GM12878 (cell line): ENCODE data around the gene HGS. TPM values are rescaled to one million over a fixed set of nuclear protein-coding genes. Genes with fewer than 3 reads are reported as not detected.

Experiments
- ATAC-seq: fragments of 200-7000 bp; cut with Tn5 transposase; 3 replicates; pipeline ENCODE4 v1.9.1; 2020; ENCODE audit warnings: mild to moderate bottlenecking, moderate library complexity
- BruUV-seq: library from RNA; stranded (reverse); fragments of 400-500 nt; replicated peaks from 2 replicates; lab custom pipeline; 2021; lab: Mats Ljungman, UMichigan
- CTCF ChIA-PET: fragments of 300-600 bp; sonication (Branson Sonifier 250); formaldehyde crosslinking; extraction: SDS; loops from one replicate; lab custom pipeline; 2021; ENCODE audit warnings: inconsistent platforms; lab: Yijun Ruan, JAX
- POLR2A ChIA-PET: fragments of 350-600 bp; formaldehyde crosslinking; extraction: SDS; loops from one replicate; lab custom pipeline; 2021; ENCODE audit warnings: inconsistent platforms; lab: Charles Lee
- RAD21 ChIA-PET: fragments of 300-600 bp; sonication (Branson Sonifier 250); formaldehyde crosslinking; loops from one replicate; lab custom pipeline; 2023; ENCODE audit warnings: antibody characterized with exemption; ENCODE audit not compliant: unreplicated experiment; lab: Charles Lee
- SMC1A ChIA-PET: fragments of 300-600 bp; sonication (Branson Sonifier 250); formaldehyde crosslinking; loops from one replicate; lab custom pipeline; 2023; ENCODE audit not compliant: unreplicated experiment, uncharacterized antibody; lab: Charles Lee
- DNase-seq: peaks from one replicate; pipeline ENCODE4 v3.0.0-alpha.2; 2011; ENCODE audit warnings: low read depth, low spot score
- FAIRE-seq: peaks from 3 replicates; lab custom pipeline; 2011; peaks lifted over from hg19 to GRCh38; lab: Jason Lieb, UNC
- H2AFZ ChIP-seq: 2 replicates; pipeline ENCODE4 v1.6.0; 2011; ENCODE audit warnings: low read depth, low read length, control low read depth; ENCODE audit not compliant: control insufficient read depth
- H3K27ac ChIP-seq: 2 replicates; pipeline ENCODE4 v1.5.1; 2011; ENCODE audit warnings: control low read depth; ENCODE audit not compliant: control insufficient read depth, insufficient read depth
- H3K27me3 ChIP-seq, 2 experiments: replicated peaks in 1 of 2; 2 replicates each; pipeline versions ENCODE4 v1.6.0 to v1.6.1; 2011; ENCODE audit warnings: low read length in 1 of 2; ENCODE audit not compliant: control insufficient read depth in 2 of 2, insufficient read depth in 2 of 2
- H3K36me3 ChIP-seq, 2 experiments: 2 replicates each; pipeline ENCODE4 v1.5.1; 2011; ENCODE audit warnings: low read length in 1 of 2; ENCODE audit not compliant: control insufficient read depth in 2 of 2, insufficient read depth in 2 of 2
- H3K4me1 ChIP-seq: 2 replicates; pipeline ENCODE4 v1.6.1; 2011; ENCODE audit warnings: mild to moderate bottlenecking, low read length, moderate library complexity, mixed read lengths; ENCODE audit not compliant: control insufficient read depth, insufficient read depth
- H3K4me2 ChIP-seq: 2 replicates; pipeline ENCODE4 v1.6.0; 2011; ENCODE audit warnings: control low read depth; ENCODE audit not compliant: control insufficient read depth, insufficient read depth
- H3K4me3 ChIP-seq: fragments of 200-600 bp; sonication (generic); 2 replicates; pipeline ENCODE4 v1.5.1; 2016
- H3K79me2 ChIP-seq: 2 replicates; pipeline ENCODE4 v1.6.0; 2011; ENCODE audit warnings: low read length; ENCODE audit not compliant: control insufficient read depth, insufficient read depth
- H3K9ac ChIP-seq: 2 replicates; pipeline ENCODE4 v1.8.0; 2011; ENCODE audit warnings: low read length, control low read depth, mixed read lengths; ENCODE audit not compliant: control insufficient read depth, insufficient read depth
- H3K9me3 ChIP-seq: replicated peaks from 3 replicates; pipeline ENCODE4 v1.5.1; 2011; ENCODE audit warnings: mild to moderate bottlenecking, low read length; ENCODE audit not compliant: control insufficient read depth, insufficient read depth
- H4K20me1 ChIP-seq: 2 replicates; pipeline ENCODE4 v1.6.0; 2011; ENCODE audit not compliant: control insufficient read depth, insufficient read depth
- E2F8 ChIP-seq: fragments of 450-650 bp; IDR thresholded peaks from 2 replicates; pipeline ENCODE4 v1.6.1; 2018; ENCODE audit warnings: mild to moderate bottlenecking, low read depth, moderate library complexity; ENCODE audit not compliant: partially characterized antibody
- EGR1 ChIP-seq, 2 experiments: IDR thresholded peaks; 1 replicate in 1 of 2; 2 replicates in 1 of 2; pipeline ENCODE4 v1.6.1; 2011 to 2012; ENCODE audit warnings: low read depth in 2 of 2, low read length in 2 of 2, borderline replicate concordance in 1 of 2, mild to moderate bottlenecking in 1 of 2, moderate library complexity in 1 of 2
- POLR2AphosphoS5 ChIP-seq: IDR thresholded peaks from 2 replicates; pipeline ENCODE4 v1.6.1; 2011; ENCODE audit warnings: mild to moderate bottlenecking, low read length, inconsistent platforms
- WGBS: methylation state at CpG from one replicate; pipeline ENCODE4 v1.1.6; 2016; ENCODE audit warnings: low lambda C conversion rate; ENCODE audit not compliant: insufficient replicate concordance, insufficient coverage; ENCODE audit errors: missing lambda C conversion rate; 5-methylcytosine and 5-hydroxymethylcytosine counted together
- in situ Hi-C: fragments of 300-500 bp; cut with MboI; formaldehyde crosslinking; loops from 9 replicates; pipeline ENCODE4 v1.14.3; 2018; ENCODE audit warnings: mixed read lengths
- intact Hi-C: fragments of 100-400 bp; cut with micrococcal nuclease; formaldehyde crosslinking; loops from one replicate; pipeline ENCODE4 v1.14.2; 2022; ENCODE audit not compliant: unreplicated experiment
- polyA plus RNA-seq, 11 experiments: library from polyadenylated mRNA; depleted of rRNA in 4 of 11; unstranded in 6 of 11; stranded (reverse) in 5 of 11; fragments of >200 nt; fragmentation: Nextera tagmentation in 4 of 11; fragmentation: Illumina TruSeq in 1 of 11; extraction: Ambion mirVana in 4 of 11; extraction: Trizol in 1 of 11; gene quantifications; 1 replicate in 1 of 11; 2 replicates in 10 of 11; pipeline versions ENCODE4 v1.2.1 to v1.2.3, GENCODE V29; 2011 to 2016; ENCODE audit warnings: inconsistent platforms in 2 of 11, missing spikeins in 2 of 11, low read depth in 1 of 11
- total RNA-seq, 4 experiments: library from RNA; depleted of rRNA in 3 of 4; stranded (reverse); fragments of >200 nt in 3 of 4; fragmentation: Illumina TruSeq in 1 of 4; extraction: Trizol in 1 of 4; gene quantifications; 2 replicates each; pipeline versions ENCODE4 v1.2.1 to v1.2.3, GENCODE V29; 2013 to 2021

Gene HGS
- total and polyA plus RNA-seq, 10 of the 15 experiments (the other 5 are each of a cell fraction or from before 2014, with no cell fraction given): 2.2 to 85.6 (median 55.3) TPM

GRCh38 chr17:81646869-81647600 lies 36.8 kb upstream of the HGS start:
- H3K27ac ChIP-seq: no peak overlapping the region
- no peak overlapping the region for H3K9ac ChIP-seq
- CTCF ChIA-PET: no interaction called here
- WGBS: 41% methylated on average over 12 of the region's 12 CpGs
- no peaks in the 10 kb centered on the region for H3K4me1 ChIP-seq
- no TSS peak for BruUV-seq
- no peaks in the 10 kb centered on the region; a peak in 2 of 4 replicates for H3K27me3 ChIP-seq
- H3K4me3 ChIP-seq: no peak overlapping the region
- SMC1A ChIA-PET: no interaction called here
- in situ Hi-C loops: no loop called here
- H4K20me1 ChIP-seq: no peaks in the 10 kb centered on the region
- peaks cover 6% of the 10 kb centered on the region; the same call in 2 of the 3 replicates for H3K9me3 ChIP-seq
- no peak overlapping the region for H3K4me2 ChIP-seq
- POLR2A ChIA-PET: interaction anchor here (0.5 kb wide), 1 partner anchor 246 kb away, joined by 3 read pairs; no protein-coding TSS in a partner anchor
- TF ChIP-seq EGR1 (IDR thresholded peaks at IDR 0.05; ENCODE audit: borderline replicate concordance in 1 of 2, low read depth in 2 of 2, low read length in 2 of 2) (no peak), POLR2AphosphoS5 (no peak), E2F8 (no peak)
- TF ChIP-seq, all 136 proteins: peak for 0
- Histone ChIP-seq H2AFZ (no peak overlapping the region), H3K36me3 (no peaks in the 10 kb centered on the region), H3K79me2 (no peaks in the 10 kb centered on the region)
- FAIRE-seq (no peak), DNase-seq (no peak), ATAC-seq (no peak; the same call in 1 of the 3 replicates)
- intact Hi-C loops: no loop called here
- RAD21 ChIA-PET: no interaction called here
